K562 (cell line): Measurements from ENCODE around the gene FOXD2. TPM values are rescaled to one million over a fixed set of nuclear protein-coding genes. Genes with fewer than 3 reads are reported as not detected.

ENCODE experiments used
- CEBPG ChIP-seq, 3 experiments: fragments of 200-800 bp in 1 of 3; sonication (Bioruptor generic) in 1 of 3; sonication (generic) in 1 of 3; formaldehyde crosslinking in 1 of 3; IDR thresholded peaks in 2 of 3; conservative IDR thresholded peaks in 1 of 3; 2 replicates each; pipeline versions ENCODE4 v1.6.1 to v1.8.0; 2016 to 2022; ENCODE audit warnings: missing compliant biosample characterization in 2 of 3, missing genetic modification characterization in 2 of 3, mild to moderate bottlenecking in 1 of 3, missing genetic modification reagents in 1 of 3
- CSDE1 ChIP-seq, 2 experiments: fragments of 450-650 bp; IDR thresholded peaks; 2 replicates each; pipeline ENCODE4 v1.6.1; 2016; ENCODE audit warnings: mild to moderate bottlenecking in 1 of 2
- CTBP1 ChIP-seq: fragments of 450-650 bp; IDR thresholded peaks from 2 replicates; pipeline ENCODE4 v1.6.1; 2016; ENCODE audit warnings: borderline replicate concordance
- CXXC5 ChIP-seq: fragments of 250-450 bp; sonication (Bioruptor Pico); IDR thresholded peaks from 2 replicates; pipeline ENCODE4 v1.8.0; 2022; ENCODE audit warnings: inconsistent platforms, mild to moderate bottlenecking, moderate library complexity
- FOXP1 ChIP-seq: sonication (generic); formaldehyde crosslinking; IDR thresholded peaks from 2 replicates; pipeline ENCODE4 v1.8.0; 2022; ENCODE audit warnings: mild to moderate bottlenecking, missing genetic modification reagents
- HDGF ChIP-seq: fragments of 450-650 bp; IDR thresholded peaks from 2 replicates; pipeline ENCODE4 v1.6.1; 2016
- JUND ChIP-seq, 2 experiments: IDR thresholded peaks; 2 replicates in 1 of 2; 3 replicates in 1 of 2; pipeline ENCODE4 v1.6.1; 2011; ENCODE audit warnings: borderline replicate concordance in 2 of 2, low read depth in 2 of 2, low read length in 2 of 2, improper control_type of control experiment in 1 of 2, missing biosample characterization in 1 of 2, missing genetic modification characterization in 1 of 2, missing genetic modification reagents in 1 of 2
- L3MBTL2 ChIP-seq: fragments of 450-650 bp; IDR thresholded peaks from 2 replicates; pipeline ENCODE4 v1.6.1; 2016; ENCODE audit warnings: mild to moderate bottlenecking, moderate library complexity
- RBM15 ChIP-seq: fragments of 200-400 bp; formaldehyde crosslinking; IDR thresholded peaks from 2 replicates; pipeline ENCODE4 v1.6.1; 2018; ENCODE audit warnings: mild to moderate bottlenecking, low read length, moderate library complexity; ENCODE audit not compliant: insufficient read depth
- SLC30A9 ChIP-seq: fragments of 250-450 bp; sonication (Bioruptor Pico); IDR thresholded peaks from 2 replicates; pipeline ENCODE4 v1.8.0; 2022; ENCODE audit warnings: mild to moderate bottlenecking, moderate library complexity
- ZNF212 ChIP-seq: fragments of 450-650 bp; formaldehyde crosslinking; IDR thresholded peaks from 2 replicates; pipeline ENCODE4 v1.4.0; 2020; ENCODE audit warnings: mild to moderate bottlenecking
- ZNF445 ChIP-seq: fragments of 250-450 bp; sonication (Bioruptor Pico); IDR thresholded peaks from 2 replicates; pipeline ENCODE4 v1.4.0; 2020; ENCODE audit warnings: low read depth, mild to moderate bottlenecking, moderate library complexity
- polyA plus RNA-seq, 8 experiments: library from polyadenylated mRNA; depleted of rRNA in 4 of 8; stranded (reverse) in 5 of 8; unstranded in 3 of 8; fragments of >200 nt; fragmentation: Nextera tagmentation in 2 of 8; fragmentation: Illumina TruSeq in 1 of 8; extraction: Ambion mirVana in 2 of 8; extraction: Trizol in 1 of 8; gene quantifications; 2 replicates each; pipeline versions ENCODE4 v1.2.1 to v1.2.3, GENCODE V29; 2011 to 2014; ENCODE audit warnings: inconsistent platforms in 1 of 8, missing spikeins in 1 of 8
- total RNA-seq, 7 experiments: library from RNA; depleted of rRNA in 6 of 7; stranded (reverse); fragments of >200 nt in 6 of 7; fragmentation: Illumina TruSeq in 2 of 7; extraction: Trizol in 2 of 7; gene quantifications; 2 replicates each; pipeline versions ENCODE4 v1.2.1 to v1.2.3, GENCODE V29; 2011 to 2021; ENCODE audit warnings: low replicate concordance in 1 of 7
- TF ChIP-seq, protein P1 (sequence below): fragments of 450-650 bp; IDR thresholded peaks from 2 replicates; pipeline ENCODE4 v1.6.1; 2018; ENCODE audit not compliant: partially characterized antibody
- TF ChIP-seq, protein P2 (sequence below), 2 experiments: fragments of 250-450 bp in 1 of 2; fragments of 450-650 bp in 1 of 2; sonication (Bioruptor Pico) in 1 of 2; IDR thresholded peaks; 2 replicates each; pipeline versions ENCODE4 v1.6.1 to v1.8.0; 2016 to 2021; ENCODE audit warnings: mild to moderate bottlenecking in 2 of 2, moderate library complexity in 2 of 2, missing compliant biosample characterization in 1 of 2, missing genetic modification characterization in 1 of 2
- TF ChIP-seq, protein P3 (sequence below), 2 experiments: fragments of 450-650 bp in 1 of 2; sonication (generic) in 1 of 2; formaldehyde crosslinking in 1 of 2; IDR thresholded peaks in 1 of 2; conservative IDR thresholded peaks in 1 of 2; 2 replicates each; pipeline versions ENCODE4 v1.6.1 to v1.8.1; 2016 to 2023; ENCODE audit warnings: mild to moderate bottlenecking in 2 of 2, moderate library complexity in 2 of 2, inconsistent platforms in 1 of 2, missing genetic modification reagents in 1 of 2
- TF ChIP-seq, protein P4 (sequence below): IDR thresholded peaks from 3 replicates; pipeline ENCODE4 v1.6.1; 2011; ENCODE audit warnings: borderline replicate concordance, mild to moderate bottlenecking, moderate library complexity; ENCODE audit not compliant: insufficient read length; ENCODE audit errors: extremely low read depth
- TF ChIP-seq, protein P5 (sequence below): fragments of 250-450 bp; sonication (Bioruptor Pico); IDR thresholded peaks from 2 replicates; pipeline ENCODE4 v1.8.0; 2021; ENCODE audit warnings: mild to moderate bottlenecking, moderate library complexity

FOXD2 gene
- total and polyA plus RNA-seq, 9 of the 15 experiments (the other 6 are each of a cell fraction or from before 2014, with no cell fraction given), result 0.06 to 1.2 (median 0.22) TPM

DNA sequence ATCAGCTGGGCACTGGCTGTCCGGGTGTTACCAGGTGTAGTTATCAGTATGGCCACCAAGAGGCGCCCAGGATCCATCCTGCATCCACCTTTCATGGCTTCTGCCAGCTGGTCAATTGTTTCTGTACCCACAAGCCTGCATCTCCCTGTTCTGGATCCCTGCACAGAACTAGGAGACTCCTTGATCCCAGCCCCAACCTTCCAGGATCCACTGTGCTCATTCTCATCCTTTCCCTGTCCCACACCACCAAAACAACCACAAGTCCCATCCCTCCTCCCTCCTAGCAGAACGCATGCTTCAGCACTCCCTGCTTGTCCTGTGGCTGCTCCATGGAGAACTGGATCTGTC is 49.0 kb upstream of the FOXD2 start (continued):
- TF ChIP-seq, protein P1, sequence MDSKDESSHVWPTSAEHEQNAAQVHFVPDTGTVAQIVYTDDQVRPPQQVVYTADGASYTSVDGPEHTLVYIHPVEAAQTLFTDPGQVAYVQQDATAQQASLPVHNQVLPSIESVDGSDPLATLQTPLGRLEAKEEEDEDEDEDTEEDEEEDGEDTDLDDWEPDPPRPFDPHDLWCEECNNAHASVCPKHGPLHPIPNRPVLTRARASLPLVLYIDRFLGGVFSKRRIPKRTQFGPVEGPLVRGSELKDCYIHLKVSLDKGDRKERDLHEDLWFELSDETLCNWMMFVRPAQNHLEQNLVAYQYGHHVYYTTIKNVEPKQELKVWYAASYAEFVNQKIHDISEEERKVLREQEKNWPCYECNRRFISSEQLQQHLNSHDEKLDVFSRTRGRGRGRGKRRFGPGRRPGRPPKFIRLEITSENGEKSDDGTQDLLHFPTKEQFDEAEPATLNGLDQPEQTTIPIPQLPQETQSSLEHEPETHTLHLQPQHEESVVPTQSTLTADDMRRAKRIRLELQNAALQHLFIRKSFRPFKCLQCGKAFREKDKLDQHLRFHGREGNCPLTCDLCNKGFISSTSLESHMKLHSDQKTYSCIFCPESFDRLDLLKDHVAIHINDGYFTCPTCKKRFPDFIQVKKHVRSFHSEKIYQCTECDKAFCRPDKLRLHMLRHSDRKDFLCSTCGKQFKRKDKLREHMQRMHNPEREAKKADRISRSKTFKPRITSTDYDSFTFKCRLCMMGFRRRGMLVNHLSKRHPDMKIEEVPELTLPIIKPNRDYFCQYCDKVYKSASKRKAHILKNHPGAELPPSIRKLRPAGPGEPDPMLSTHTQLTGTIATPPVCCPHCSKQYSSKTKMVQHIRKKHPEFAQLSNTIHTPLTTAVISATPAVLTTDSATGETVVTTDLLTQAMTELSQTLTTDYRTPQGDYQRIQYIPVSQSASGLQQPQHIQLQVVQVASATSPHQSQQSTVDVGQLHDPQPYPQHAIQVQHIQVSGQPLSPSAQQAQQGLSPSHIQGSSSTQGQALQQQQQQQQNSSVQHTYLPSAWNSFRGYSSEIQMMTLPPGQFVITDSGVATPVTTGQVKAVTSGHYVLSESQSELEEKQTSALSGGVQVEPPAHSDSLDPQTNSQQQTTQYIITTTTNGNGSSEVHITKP, result no peak
- TF ChIP-seq FOXP1 (no peak), CXXC5 (CRISPR knock-in tag) (no peak), HDGF (no peak), L3MBTL2 (no peak), RBM15 (no peak), CSDE1 (IDR thresholded peaks at IDR 0.05) (no peak), ZNF212 (no peak), SLC30A9 (CRISPR knock-in tag) (no peak), ZNF445 (no peak), CEBPG (CRISPR knock-in tag; IDR thresholded peaks at IDR 0.05) (no peak), CEBPG (tag; conservative IDR thresholded peaks at IDR 0.05 in 1 of 2, IDR thresholded peaks at IDR 0.05 in 1 of 2) (no peak), CTBP1 (no peak), JUND (IDR thresholded peaks at IDR 0.05; ENCODE audit: borderline replicate concordance, low read depth, low read length) (no peak), JUND (tag; IDR thresholded peaks at IDR 0.05; ENCODE audit: borderline replicate concordance, low read depth, low read length) (no peak)
- TF ChIP-seq, protein P2, sequence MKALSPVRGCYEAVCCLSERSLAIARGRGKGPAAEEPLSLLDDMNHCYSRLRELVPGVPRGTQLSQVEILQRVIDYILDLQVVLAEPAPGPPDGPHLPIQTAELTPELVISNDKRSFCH (CRISPR knock-in tag; IDR thresholded peaks at IDR 0.05), result no peak
- TF ChIP-seq, protein P2 (tag; IDR thresholded peaks at IDR 0.05), result no peak
- TF ChIP-seq, protein P3, sequence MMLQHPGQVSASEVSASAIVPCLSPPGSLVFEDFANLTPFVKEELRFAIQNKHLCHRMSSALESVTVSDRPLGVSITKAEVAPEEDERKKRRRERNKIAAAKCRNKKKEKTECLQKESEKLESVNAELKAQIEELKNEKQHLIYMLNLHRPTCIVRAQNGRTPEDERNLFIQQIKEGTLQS (IDR thresholded peaks at IDR 0.05), result no peak
- TF ChIP-seq, protein P3 (CRISPR knock-in tag; conservative IDR thresholded peaks at IDR 0.05), result no peak
- TF ChIP-seq, protein P4, sequence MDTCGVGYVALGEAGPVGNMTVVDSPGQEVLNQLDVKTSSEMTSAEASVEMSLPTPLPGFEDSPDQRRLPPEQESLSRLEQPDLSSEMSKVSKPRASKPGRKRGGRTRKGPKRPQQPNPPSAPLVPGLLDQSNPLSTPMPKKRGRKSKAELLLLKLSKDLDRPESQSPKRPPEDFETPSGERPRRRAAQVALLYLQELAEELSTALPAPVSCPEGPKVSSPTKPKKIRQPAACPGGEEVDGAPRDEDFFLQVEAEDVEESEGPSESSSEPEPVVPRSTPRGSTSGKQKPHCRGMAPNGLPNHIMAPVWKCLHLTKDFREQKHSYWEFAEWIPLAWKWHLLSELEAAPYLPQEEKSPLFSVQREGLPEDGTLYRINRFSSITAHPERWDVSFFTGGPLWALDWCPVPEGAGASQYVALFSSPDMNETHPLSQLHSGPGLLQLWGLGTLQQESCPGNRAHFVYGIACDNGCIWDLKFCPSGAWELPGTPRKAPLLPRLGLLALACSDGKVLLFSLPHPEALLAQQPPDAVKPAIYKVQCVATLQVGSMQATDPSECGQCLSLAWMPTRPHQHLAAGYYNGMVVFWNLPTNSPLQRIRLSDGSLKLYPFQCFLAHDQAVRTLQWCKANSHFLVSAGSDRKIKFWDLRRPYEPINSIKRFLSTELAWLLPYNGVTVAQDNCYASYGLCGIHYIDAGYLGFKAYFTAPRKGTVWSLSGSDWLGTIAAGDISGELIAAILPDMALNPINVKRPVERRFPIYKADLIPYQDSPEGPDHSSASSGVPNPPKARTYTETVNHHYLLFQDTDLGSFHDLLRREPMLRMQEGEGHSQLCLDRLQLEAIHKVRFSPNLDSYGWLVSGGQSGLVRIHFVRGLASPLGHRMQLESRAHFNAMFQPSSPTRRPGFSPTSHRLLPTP, result no peak
- TF ChIP-seq, protein P5, sequence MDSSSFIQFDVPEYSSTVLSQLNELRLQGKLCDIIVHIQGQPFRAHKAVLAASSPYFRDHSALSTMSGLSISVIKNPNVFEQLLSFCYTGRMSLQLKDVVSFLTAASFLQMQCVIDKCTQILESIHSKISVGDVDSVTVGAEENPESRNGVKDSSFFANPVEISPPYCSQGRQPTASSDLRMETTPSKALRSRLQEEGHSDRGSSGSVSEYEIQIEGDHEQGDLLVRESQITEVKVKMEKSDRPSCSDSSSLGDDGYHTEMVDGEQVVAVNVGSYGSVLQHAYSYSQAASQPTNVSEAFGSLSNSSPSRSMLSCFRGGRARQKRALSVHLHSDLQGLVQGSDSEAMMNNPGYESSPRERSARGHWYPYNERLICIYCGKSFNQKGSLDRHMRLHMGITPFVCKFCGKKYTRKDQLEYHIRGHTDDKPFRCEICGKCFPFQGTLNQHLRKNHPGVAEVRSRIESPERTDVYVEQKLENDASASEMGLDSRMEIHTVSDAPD (CRISPR knock-in tag), result no peak
